Activated gamma-delta T cell treated with Interleukin-2 at 50 U/mL for 16 hours (primary cell): ENCODE results near the gene MYLK4.

ENCODE experiments used
- DNase-seq: peaks from one replicate; pipeline ENCODE4 v3.0.0-alpha.2; 2020

The MYLK4 gene

GRCh38 chr6:2655844-2656433, 94.8 kb downstream of the MYLK4 start:
- no peak for DNase-seq

DNA sequence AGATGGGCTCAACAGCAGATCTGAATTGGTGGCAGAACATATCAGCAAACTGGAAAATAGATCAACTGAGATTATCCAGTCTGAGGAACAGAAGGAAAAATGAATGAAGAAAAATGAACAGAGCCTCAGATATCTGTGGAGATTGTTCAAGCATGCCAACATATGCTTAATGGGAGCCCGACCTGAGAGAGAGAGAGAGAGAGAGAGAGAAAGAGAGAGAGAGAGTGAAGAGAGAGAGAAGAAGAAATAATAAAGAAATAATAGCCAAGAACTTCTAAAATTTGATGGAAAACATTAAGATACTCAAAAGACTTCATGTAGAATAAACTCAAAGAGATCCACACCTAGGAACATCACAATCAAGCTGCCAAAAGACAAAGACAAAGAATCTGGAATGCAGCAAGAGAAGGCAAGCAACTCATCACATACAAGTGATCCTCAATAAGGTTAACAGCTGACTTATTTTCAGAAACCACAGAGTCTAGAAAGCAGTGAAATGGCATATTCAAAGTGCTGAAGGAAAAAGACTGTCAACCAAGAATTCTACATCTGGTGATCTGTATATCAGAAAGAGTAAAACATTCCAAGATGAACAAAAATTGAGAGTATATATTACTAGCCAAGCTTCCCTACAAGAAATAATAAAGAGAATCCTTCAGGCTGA, 97.2 kb downstream of the MYLK4 start:
- DNase-seq: no peak

GRCh38 chr6:2652611-2653010, 98.1 kb downstream of the MYLK4 start:
- DNase-seq: no peak

DNA sequence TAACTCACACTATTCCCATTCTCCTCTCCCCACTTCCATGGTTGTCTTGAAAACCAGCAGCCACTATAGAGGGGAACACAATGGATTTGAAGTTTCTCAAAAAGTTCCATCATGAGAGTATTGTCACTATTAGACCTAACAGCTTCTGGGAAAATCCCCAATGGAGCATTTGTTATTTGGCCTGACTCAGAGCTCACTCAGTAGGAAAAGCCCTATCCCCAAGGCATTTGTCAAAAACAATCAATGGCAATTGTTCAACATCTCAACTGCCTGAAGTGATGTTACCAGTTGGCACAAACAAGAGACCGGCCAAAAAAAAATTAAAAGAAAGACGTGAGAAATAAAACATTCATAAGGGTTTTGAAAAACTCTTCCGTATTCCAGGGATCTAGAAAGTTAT, 98.8 kb downstream of the MYLK4 start:
- no peak for DNase-seq

- DNase-seq: no peak
Measured at GRCh38 chr6:2651536-2651935, 99.2 kb downstream of the MYLK4 start.

DNA sequence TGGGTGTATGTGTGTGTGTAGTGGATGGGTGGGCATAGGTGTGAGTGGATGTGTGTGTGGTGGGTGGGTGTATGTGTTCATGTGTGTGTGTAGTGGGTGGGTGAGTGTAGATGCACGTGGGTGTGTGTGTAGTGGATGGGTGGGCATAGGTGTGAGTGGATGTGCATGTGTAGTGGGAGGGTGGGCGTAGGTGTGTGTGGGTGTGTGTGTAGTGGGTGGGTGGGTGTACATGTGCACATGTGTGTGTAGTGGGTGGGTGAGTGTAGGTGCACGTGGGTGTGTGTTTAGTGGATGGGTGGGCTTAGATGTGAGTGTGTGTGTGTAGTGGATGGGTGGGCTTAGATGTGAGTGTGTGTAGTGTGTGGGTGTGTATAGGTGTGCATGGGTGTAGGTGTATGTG, 104.4 kb downstream of the MYLK4 start:
- no peak for DNase-seq

DNA sequence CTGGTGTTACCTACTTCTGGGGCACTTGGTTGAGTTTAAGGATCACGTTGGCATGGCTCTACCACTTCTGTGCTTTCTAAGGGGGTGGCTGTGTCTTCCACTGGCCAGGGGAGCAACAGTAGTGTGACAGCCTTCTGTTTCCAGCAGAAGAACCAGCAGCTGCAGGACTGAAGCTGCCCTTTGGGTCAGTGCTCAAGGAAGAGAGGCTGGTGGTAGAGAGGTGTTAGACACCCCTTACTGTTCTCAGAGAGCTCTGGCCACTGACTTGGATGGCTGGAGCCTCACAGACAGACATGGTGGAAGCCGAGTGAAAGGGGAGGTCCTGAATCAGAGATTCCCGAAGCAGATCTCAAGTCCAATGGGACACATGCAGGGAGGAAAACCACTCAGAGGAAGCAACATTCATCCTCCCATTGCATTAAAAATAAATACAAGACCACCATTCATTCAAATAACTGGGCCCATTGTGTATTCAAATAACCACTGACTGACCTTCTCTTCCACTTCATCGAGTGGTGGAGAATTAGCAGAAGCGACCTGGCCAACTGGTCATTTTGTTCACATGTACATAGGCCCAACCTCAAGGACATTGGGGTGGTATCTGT, 106.7 kb downstream of the MYLK4 start:
- DNase-seq: no peak

- no peak for DNase-seq
Measured at GRCh38 chr6:2643130-2643529, 107.6 kb downstream of the MYLK4 start.

- DNase-seq: no peak
Measured at GRCh38 chr6:2641044-2641725, 109.5 kb downstream of the MYLK4 start.

- DNase-seq: no peak
Measured at GRCh38 chr6:2640551-2640950, 110.2 kb downstream of the MYLK4 start.

- no peak for DNase-seq
Measured at GRCh38 chr6:2639896-2640295, 110.8 kb downstream of the MYLK4 start.

- no peak for DNase-seq
Measured at GRCh38 chr6:2639167-2639566, 111.6 kb downstream of the MYLK4 start.

DNA sequence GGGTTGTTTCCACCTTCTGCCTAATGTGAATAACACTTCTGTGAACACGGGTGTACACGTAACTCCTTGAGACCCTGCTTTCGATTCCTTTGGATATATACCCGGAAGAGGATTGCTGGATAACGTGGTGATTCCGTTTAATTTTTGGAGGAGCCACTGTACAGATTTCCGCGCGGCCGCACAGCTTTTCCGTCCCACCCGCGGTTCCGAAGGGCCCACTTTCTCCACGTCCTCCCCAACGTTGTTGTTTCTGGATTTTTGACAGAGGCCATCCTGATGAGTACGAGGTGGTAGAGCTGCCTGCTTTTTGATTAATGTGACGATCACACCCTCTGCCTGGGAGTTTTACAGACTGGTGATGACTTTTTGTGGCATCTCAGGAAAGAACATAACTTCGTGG, 114.0 kb downstream of the MYLK4 start:
- no peak for DNase-seq

GRCh38 chr6:2635911-2636310, 114.8 kb downstream of the MYLK4 start:
- no peak for DNase-seq

GRCh38 chr6:2634139-2634964, 116.4 kb downstream of the MYLK4 start:
- peak; percentile 82 for DNase-seq

- no peak for DNase-seq
Measured at GRCh38 chr6:2633736-2634135, 117.0 kb downstream of the MYLK4 start.

DNA sequence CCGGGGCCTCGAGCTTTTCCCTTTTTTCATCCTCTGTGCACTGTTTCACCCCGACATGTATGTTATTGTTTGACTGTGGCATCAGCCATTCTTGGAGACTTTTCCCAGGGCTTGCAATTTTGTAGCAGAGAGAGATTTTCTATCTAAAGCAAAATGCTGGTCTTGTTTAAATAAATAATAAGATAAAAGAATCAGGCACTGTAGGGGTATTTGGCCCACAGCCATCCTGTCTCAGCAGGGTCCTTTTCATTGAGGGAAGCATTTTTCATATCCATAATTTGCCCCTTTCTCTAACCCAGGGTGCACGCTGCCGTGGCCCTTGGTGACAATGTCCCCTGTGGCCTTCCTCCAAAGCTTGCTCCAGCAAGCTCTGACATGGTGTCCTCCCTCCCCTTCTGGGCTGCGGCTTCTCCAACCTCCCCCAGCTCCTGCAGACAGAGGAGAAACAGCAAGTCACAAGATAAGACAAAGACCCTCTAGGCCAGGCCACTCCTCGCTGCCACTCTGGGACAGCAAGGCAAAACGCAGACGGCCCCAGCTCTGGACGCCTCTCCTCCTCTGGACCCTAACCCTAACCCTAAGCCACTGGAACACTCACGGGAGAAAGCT, 117.6 kb downstream of the MYLK4 start:
- no peak for DNase-seq

DNA sequence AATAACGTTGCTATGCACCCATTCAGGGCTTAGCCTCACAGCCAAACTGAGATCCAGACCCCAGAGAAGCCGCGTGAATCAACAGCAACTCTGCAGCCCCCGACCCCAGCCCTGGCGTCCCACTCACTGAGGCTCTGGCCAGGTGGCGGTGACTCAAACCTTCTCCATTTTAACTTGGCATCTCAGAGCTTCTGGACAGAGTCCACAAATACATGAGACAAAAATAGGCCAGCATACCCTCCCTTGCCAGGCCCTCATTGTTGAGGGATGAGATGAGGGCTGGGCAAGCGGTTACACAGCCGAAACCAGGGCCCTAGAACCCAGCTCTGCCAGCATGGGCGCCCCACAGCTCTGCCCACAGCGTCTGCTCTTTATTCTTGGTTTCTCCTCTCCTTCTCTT, 118.4 kb downstream of the MYLK4 start:
- no peak for DNase-seq

DNA sequence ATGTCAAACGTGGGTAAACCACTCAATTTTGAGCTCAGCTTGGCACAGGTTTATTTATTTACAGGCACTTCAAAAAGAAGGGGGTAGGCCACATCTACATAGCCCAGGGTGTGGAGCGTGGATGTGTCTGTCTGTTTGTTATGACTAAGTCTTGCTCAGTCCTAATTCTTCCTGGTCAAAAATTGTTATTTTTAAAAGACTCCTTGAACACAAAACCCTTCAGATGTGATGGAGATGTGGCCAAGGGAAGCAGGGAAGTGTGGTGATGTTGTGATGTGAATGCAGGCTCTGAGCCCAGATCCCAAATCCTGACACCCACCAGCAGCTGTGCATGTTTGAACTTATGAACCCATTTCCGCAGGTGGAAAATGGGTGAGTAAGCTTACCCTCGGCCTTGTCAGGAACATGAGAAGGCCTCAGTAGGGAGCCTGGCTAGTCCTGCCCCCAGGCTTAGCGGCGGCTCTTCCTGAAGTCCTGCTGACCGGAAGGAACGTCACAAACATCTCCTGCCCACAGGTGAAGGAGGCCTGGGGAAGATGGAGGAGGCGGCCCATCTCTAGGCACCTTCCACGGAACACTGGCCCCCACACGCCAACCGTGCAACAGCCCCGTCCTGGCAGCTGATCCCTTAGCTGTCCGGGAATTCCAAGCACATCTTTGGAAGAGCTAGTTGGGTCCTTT, 119.7 kb downstream of the MYLK4 start:
- no peak for DNase-seq

GRCh38 chr6:2630359-2630758, 120.4 kb downstream of the MYLK4 start:
- no peak for DNase-seq

DNA sequence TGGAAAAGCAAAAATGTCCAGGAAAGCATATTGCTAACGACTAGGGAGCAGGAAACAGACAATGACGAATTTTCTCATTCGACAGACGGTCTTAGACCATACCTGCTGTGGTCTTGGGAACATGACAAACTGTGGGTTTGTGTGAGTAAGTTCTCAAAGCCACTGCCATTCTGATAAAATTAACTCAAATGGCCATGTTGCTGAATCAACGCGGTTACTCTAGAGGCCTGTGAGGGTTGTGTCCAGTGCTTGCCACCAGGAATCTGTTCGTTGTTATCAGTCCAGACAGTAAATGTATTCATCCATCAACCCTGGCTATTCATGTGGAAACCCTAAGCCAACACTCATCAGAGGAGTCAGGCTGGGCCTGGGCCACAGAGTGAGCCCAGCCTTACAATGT, 124.3 kb downstream of the MYLK4 start:
- DNase-seq: no peak

GRCh38 chr6:2625581-2625980, 125.1 kb downstream of the MYLK4 start:
- no peak for DNase-seq
